H1 (cell line): ENCODE results near the gene SPSB3. TPM values are rescaled to one million over a fixed set of nuclear protein-coding genes. Genes with fewer than 3 reads are reported as not detected.
A peak's percentile ranks its signal among the peaks of the same experiment; 100 is the strongest.

Source experiments
- CTCF ChIA-PET: fragments of 300-600 bp; sonication (Branson Sonifier 250); formaldehyde crosslinking; loops from one replicate; lab custom pipeline; 2021; ENCODE audit not compliant: partially characterized antibody; lab: Charles Lee
- POLR2A ChIA-PET: fragments of 300-600 bp; sonication (Branson Sonifier 250); formaldehyde crosslinking; loops from one replicate; lab custom pipeline; 2021; ENCODE audit warnings: inconsistent platforms; ENCODE audit not compliant: partially characterized antibody; lab: Charles Lee
- DNase-seq, 2 experiments: peaks; one replicate each; pipeline versions ENCODE4 v3.0.0 to v3.0.0-alpha.2; 2010 to 2022; ENCODE audit warnings: low spot score in 2 of 2, low read depth in 1 of 2, mixed read lengths in 1 of 2
- FAIRE-seq: peaks from 2 replicates; lab custom pipeline; 2011; peaks lifted over from hg19 to GRCh38; lab: Jason Lieb, UNC
- H2AFZ ChIP-seq: 2 replicates; pipeline ENCODE4 v1.8.1; 2012; ENCODE audit warnings: low read length, inconsistent platforms
- H2AK5ac ChIP-seq: 2 replicates; pipeline ENCODE4 v1.6.1; 2013; ENCODE audit warnings: low read depth, low read length
- H2BK120ac ChIP-seq: replicated peaks from 2 replicates; pipeline ENCODE3; 2013; ENCODE audit warnings: low read depth, low read length, inconsistent platforms
- H2BK12ac ChIP-seq: 2 replicates; pipeline ENCODE4 v1.6.1; 2013; ENCODE audit warnings: low read depth, low read length
- H2BK15ac ChIP-seq: 2 replicates; pipeline ENCODE4 v1.6.1; 2013; ENCODE audit warnings: low read length
- H2BK20ac ChIP-seq: 2 replicates; pipeline ENCODE4 v1.6.1; 2013; ENCODE audit warnings: low read length
- H2BK5ac ChIP-seq: 2 replicates; pipeline ENCODE4 v1.6.1; 2013; ENCODE audit warnings: low read depth, low read length
- H3K14ac ChIP-seq: 2 replicates; pipeline ENCODE4 v1.6.1; 2013; ENCODE audit warnings: inconsistent platforms; ENCODE audit not compliant: insufficient read length
- H3K18ac ChIP-seq: 2 replicates; pipeline ENCODE4 v1.6.1; 2013; ENCODE audit warnings: low read length; ENCODE audit errors: extremely low read depth
- H3K23ac ChIP-seq: 2 replicates; pipeline ENCODE4 v1.6.1; 2013; ENCODE audit warnings: inconsistent platforms; ENCODE audit not compliant: insufficient read length
- H3K23me2 ChIP-seq: 2 replicates; pipeline ENCODE4 v1.6.1; 2013; ENCODE audit warnings: low read depth, low read length
- H3K27ac ChIP-seq: 2 replicates; pipeline ENCODE4 v1.6.1; 2011; ENCODE audit warnings: low read depth, low read length, inconsistent platforms
- H3K27me3 ChIP-seq, 4 experiments: replicated peaks in 1 of 4; 1 replicate in 1 of 4; 2 replicates in 3 of 4; pipeline versions ENCODE4 v1.6.1 to v1.8.1; 2011 to 2013; ENCODE audit warnings: low read length in 3 of 4, mild to moderate bottlenecking in 3 of 4, inconsistent platforms in 2 of 4, mixed read lengths in 2 of 4, moderate library complexity in 1 of 4; ENCODE audit not compliant: control insufficient read depth in 3 of 4, insufficient read depth in 3 of 4; ENCODE audit errors: extremely low read depth in 1 of 4
- H3K36me3 ChIP-seq, 4 experiments: 2 replicates each; pipeline versions ENCODE4 v1.6.1 to v1.8.1; 2011 to 2013; ENCODE audit warnings: mild to moderate bottlenecking in 4 of 4, low read length in 3 of 4, moderate library complexity in 2 of 4, control low read depth in 1 of 4, inconsistent platforms in 1 of 4; ENCODE audit not compliant: insufficient read depth in 4 of 4, control insufficient read depth in 2 of 4
- H3K4ac ChIP-seq: replicated peaks from 2 replicates; pipeline ENCODE3; 2013; ENCODE audit warnings: low read length, low read depth, mixed read lengths, inconsistent platforms; ENCODE audit not compliant: insufficient read length
- H3K4me1 ChIP-seq, 4 experiments: replicated peaks in 1 of 4; 1 replicate in 1 of 4; 2 replicates in 3 of 4; pipeline versions ENCODE4 v1.6.1 to v1.8.1; 2011 to 2013; ENCODE audit warnings: low read length in 3 of 4, inconsistent platforms in 2 of 4, mixed read lengths in 1 of 4; ENCODE audit not compliant: insufficient read depth in 4 of 4, control insufficient read depth in 3 of 4
- H3K4me2 ChIP-seq, 2 experiments: 2 replicates each; pipeline versions ENCODE4 v1.6.1 to v1.8.1; 2011 to 2013; ENCODE audit warnings: low read depth in 2 of 2, low read length in 2 of 2, control low read depth in 1 of 2, inconsistent platforms in 1 of 2, mild to moderate bottlenecking in 1 of 2; ENCODE audit not compliant: insufficient read depth in 1 of 2
- H3K4me3 ChIP-seq, 4 experiments: fragments of 200-600, 300-600 bp in 1 of 4; sonication (generic), shearing (Covaris generic), sonication (Bioruptor Twin) in 1 of 4; 2 replicates each; pipeline versions ENCODE4 v1.5.1 to v1.8.1; 2011 to 2016; ENCODE audit warnings: low read length in 4 of 4, low read depth in 3 of 4, control low read depth in 2 of 4, inconsistent platforms in 2 of 4, mild to moderate bottlenecking in 2 of 4, mixed read lengths in 1 of 4, moderate library complexity in 1 of 4; ENCODE audit not compliant: insufficient read depth in 2 of 4; ENCODE audit errors: extremely low read depth in 1 of 4
- H3K56ac ChIP-seq: replicated peaks from 2 replicates; pipeline ENCODE3; 2013; ENCODE audit warnings: low read depth, mild to moderate bottlenecking, mixed read lengths, low read length, inconsistent platforms; ENCODE audit not compliant: insufficient read length
- H3K79me1 ChIP-seq: 2 replicates; pipeline ENCODE4 v1.6.1; 2013; ENCODE audit warnings: low read depth, low read length, control low read depth
- H3K79me2 ChIP-seq, 2 experiments: 2 replicates each; pipeline versions ENCODE4 v1.6.1 to v1.8.1; 2012 to 2013; ENCODE audit warnings: low read length in 2 of 2, mild to moderate bottlenecking in 2 of 2, inconsistent platforms in 1 of 2; ENCODE audit not compliant: insufficient read depth in 2 of 2, control insufficient read depth in 1 of 2
- H3K9ac ChIP-seq, 4 experiments: replicated peaks in 1 of 4; 1 replicate in 1 of 4; 2 replicates in 3 of 4; pipeline versions ENCODE4 v1.6.1 to v1.8.1; 2011 to 2013; ENCODE audit warnings: low read depth in 3 of 4, low read length in 3 of 4, control low read depth in 2 of 4, mild to moderate bottlenecking in 2 of 4, moderate library complexity in 2 of 4, inconsistent platforms in 1 of 4; ENCODE audit errors: extremely low read depth in 1 of 4
- H3K9me3 ChIP-seq, 2 experiments: 2 replicates each; pipeline versions ENCODE4 v1.6.1 to v1.8.1; 2012 to 2013; ENCODE audit warnings: mild to moderate bottlenecking in 2 of 2, moderate library complexity in 2 of 2, control low read depth in 1 of 2, inconsistent platforms in 1 of 2, low read depth in 1 of 2, low read length in 1 of 2, mixed read lengths in 1 of 2; ENCODE audit not compliant: insufficient read depth in 2 of 2
- H4K20me1 ChIP-seq, 2 experiments: replicated peaks in 1 of 2; 2 replicates each; pipeline versions ENCODE3 to v1.8.1; 2011 to 2013; ENCODE audit warnings: inconsistent platforms in 2 of 2, low read length in 2 of 2, mild to moderate bottlenecking in 1 of 2; ENCODE audit not compliant: insufficient read depth in 2 of 2, control insufficient read depth in 1 of 2
- H4K5ac ChIP-seq: 2 replicates; pipeline ENCODE4 v1.6.1; 2013; ENCODE audit warnings: low read length, low read depth, mixed read lengths, inconsistent platforms; ENCODE audit not compliant: insufficient read length
- H4K8ac ChIP-seq: 2 replicates; pipeline ENCODE4 v1.8.0; 2013; ENCODE audit warnings: mild to moderate bottlenecking, moderate library complexity, low read length, inconsistent platforms; ENCODE audit not compliant: insufficient read depth; ENCODE audit errors: extremely low read depth
- H4K91ac ChIP-seq: replicated peaks from 2 replicates; pipeline ENCODE3; 2013; ENCODE audit warnings: low read length, mixed read lengths, inconsistent platforms; ENCODE audit not compliant: insufficient read length
- ATF3 ChIP-seq: IDR thresholded peaks from 2 replicates; pipeline ENCODE4 v1.6.1; 2011; ENCODE audit warnings: low read depth, mild to moderate bottlenecking, low read length; ENCODE audit not compliant: insufficient read depth
- CREB1 ChIP-seq: IDR thresholded peaks from 2 replicates; pipeline ENCODE4 v1.6.1; 2012; ENCODE audit warnings: inconsistent platforms
- E2F6 ChIP-seq: IDR thresholded peaks from 2 replicates; pipeline ENCODE4 v1.6.1; 2012; ENCODE audit warnings: inconsistent platforms
- FOSL1 ChIP-seq: IDR thresholded peaks from 2 replicates; pipeline ENCODE4 v1.6.1; 2011; ENCODE audit warnings: mild to moderate bottlenecking, low read depth, low read length, moderate library complexity; ENCODE audit not compliant: insufficient read depth
- MAFK ChIP-seq: IDR thresholded peaks from 2 replicates; pipeline ENCODE4 v1.6.1; 2012; ENCODE audit warnings: low read depth, mild to moderate bottlenecking, improper control_type of control experiment, low read length
- MAX ChIP-seq: IDR thresholded peaks from 2 replicates; pipeline ENCODE4 v1.6.1; 2012; ENCODE audit warnings: inconsistent platforms
- PHF8 ChIP-seq: fragments of 200-600 bp; sonication (generic); conservative IDR thresholded peaks from 2 replicates; pipeline ENCODE4 v1.7.1; 2012; ENCODE audit warnings: low read depth, mild to moderate bottlenecking, inconsistent platforms, low read length, moderate library complexity
- RFX5 ChIP-seq: IDR thresholded peaks from 2 replicates; pipeline ENCODE4 v1.6.1; 2011; ENCODE audit warnings: low read depth, low read length, improper control_type of control experiment, borderline replicate concordance
- WGBS, 2 experiments: shearing (Covaris generic) in 1 of 2; methylation state at CpG; one replicate each; pipeline versions ENCODE4 v1.1.6 to v1.1.7; 2013 to 2015; ENCODE audit warnings: low lambda C conversion rate in 2 of 2, mixed read lengths in 2 of 2, inconsistent platforms in 1 of 2, low coverage in 1 of 2, missing lambda C conversion rate in 1 of 2; ENCODE audit not compliant: insufficient replicate concordance in 2 of 2, insufficient coverage in 1 of 2, insufficient read length in 1 of 2; ENCODE audit errors: extremely low coverage in 1 of 2, missing lambda C conversion rate in 1 of 2; 5-methylcytosine and 5-hydroxymethylcytosine counted together
- polyA plus RNA-seq, 7 experiments: library from polyadenylated mRNA; depleted of rRNA in 3 of 7; stranded (reverse) in 5 of 7; unstranded in 2 of 7; fragments of >200 nt in 5 of 7; fragments of 200-250 nt in 2 of 7; gene quantifications; 1 replicate in 5 of 7; 2 replicates in 1 of 7; 4 replicates in 1 of 7; pipeline versions ENCODE4 v1.2.1 to v1.2.3, GENCODE V29; 2011 to 2013; ENCODE audit warnings: missing spikeins in 2 of 7, mixed read lengths in 2 of 7
- total RNA-seq: library from RNA; stranded (reverse); fragmentation: NEBNext Ultra II Directional; extraction: Animal tissue kit (Norgen Biotek cat#: 25700); gene quantifications from 2 replicates; pipeline ENCODE4 v1.2.1, GENCODE V29; 2021

Gene SPSB3
- total and polyA plus RNA-seq, 2 of the 8 experiments (the other 6 are each of a cell fraction or from before 2014, with no cell fraction given), result 22.5 to 37.8 TPM

- Histone ChIP-seq H3K36me3 (peaks cover 3 to 37% (median 7%) of the 10 kb centered on the region in 4 experiments; a peak in 4 of 8 replicates), H3K4me3 (peak overlapping the region; percentile 8 to 57 (median 36); a peak in 7 of 8 replicates), H2BK120ac (no peak overlapping the region), H3K4me1 (peaks cover 0 to 13% (median 7%) of the 10 kb centered on the region in 4 experiments; a peak in 5 of 7 replicates), H3K27ac (no peak overlapping the region), H3K23ac (no peak overlapping the region), H2AFZ (no peak overlapping the region), H3K56ac (no peak overlapping the region), H3K14ac (no peak overlapping the region), H3K27me3 (no peaks in the 10 kb centered on the region; a peak in 1 of 7 replicates), H2BK12ac (0 out of 2 replicates have a peak overlapping the region, but pooled peaks have one; percentile 60), H3K4ac (no peak overlapping the region), H2BK5ac (no peak overlapping the region; the same call in none of the 2 replicates), H3K79me2 (no peaks in the 10 kb centered on the region; a peak in 1 of 4 replicates), H2AK5ac (0 out of 2 replicates have a peak overlapping the region, but pooled peaks have one; percentile 14), H4K20me1 (peaks cover 1 to 9% of the 10 kb centered on the region in 2 experiments), H4K5ac (peak overlapping the region; percentile 76), H3K9me3 (no peaks in the 10 kb centered on the region; a peak in 1 of 4 replicates), H4K8ac (peak overlapping the region; percentile 71), H3K23me2 (no peaks in the 10 kb centered on the region; the same call in 1 of the 2 replicates), H3K18ac (peak overlapping the region; percentile 78), H3K4me2 (peak overlapping the region; percentile 61 to 89), H4K91ac (peak overlapping the region; percentile 74), H2BK15ac (peak overlapping the region; percentile 61; the same call in 1 of the 2 replicates), H3K79me1 (no peaks in the 10 kb centered on the region), H2BK20ac (no peak overlapping the region), H3K9ac (no peak overlapping the region; a peak in 2 of 7 replicates)
- FAIRE-seq (no peak), DNase-seq (peak; percentile 59 to 92)
- ChIA-PET POLR2A (interaction anchor here (0.6 to 13.5 kb wide), 13 partner anchors 9 to 343 kb away, joined by 3 to 246 read pairs (median 3); partner anchors contain the start of genes EME2, JPT2, MAPK8IP3 and MRPS34), CTCF (interaction anchor here (0.7 to 3.3 kb wide), 12 partner anchors 9 to 115 kb away, joined by 3 to 21 read pairs (median 6); partner anchors contain the start of genes EME2, IGFALS, MAPK8IP3 and MRPS34)
- WGBS, 2 experiments, result 45% methylated on average over 47 of the region's 81 CpGs; no CpG with 5 or more reads in 1 of the 2 experiments
- no peak for TF ChIP-seq PHF8
- peak; percentile 100 for TF ChIP-seq MAX
- TF ChIP-seq FOSL1, result no peak
- TF ChIP-seq MAFK, result no peak
- TF ChIP-seq E2F6, result peak; percentile 99
- no peak for TF ChIP-seq ATF3
- no peak for TF ChIP-seq RFX5
- 0 out of 2 replicates have a peak, but pooled peaks have one; percentile 42 for TF ChIP-seq CREB1
These were observed 18.6 kb downstream of the SPSB3 start for GRCh38 chr16:1763521-1764511.
